K562 (cell line): ENCODE results near the gene DNAH8. TPM values are rescaled to one million over a fixed set of nuclear protein-coding genes. Genes with fewer than 3 reads are reported as not detected.

Experiments
- ATAC-seq: fragments of 200-7000 bp; cut with Tn5 transposase; 3 replicates; pipeline ENCODE4 v1.9.1; 2020; ENCODE audit warnings: moderate library complexity
- BruUV-seq: library from RNA; stranded (reverse); fragments of 400-500 nt; replicated peaks from 2 replicates; lab custom pipeline; 2021; lab: Mats Ljungman, UMichigan
- CTCF ChIA-PET: fragments of 300-600 bp; formaldehyde crosslinking; extraction: SDS; loops from one replicate; lab custom pipeline; 2021; ENCODE audit warnings: low intra/inter-chr PET ratio; lab: Yijun Ruan, JAX
- POLR2A ChIA-PET: fragments of 300-600, 350-650 bp; sonication (Branson Sonifier 250); formaldehyde crosslinking; extraction: SDS; loops from one replicate; lab custom pipeline; 2021; ENCODE audit warnings: antibody characterized with exemption, inconsistent platforms; lab: Yijun Ruan, JAX
- DNase-seq, 4 experiments: peaks; one replicate each; pipeline versions ENCODE4 v3.0.0 to v3.0.0-alpha.2; 2011 to 2018; ENCODE audit warnings: low spot score in 3 of 4, mixed read lengths in 3 of 4; ENCODE audit errors: extremely low read depth in 1 of 4
- FAIRE-seq: peaks from 2 replicates; lab custom pipeline; 2011; peaks lifted over from hg19 to GRCh38; lab: Jason Lieb, UNC
- H2AFZ ChIP-seq: 2 replicates; pipeline ENCODE4 v1.6.0; 2011; ENCODE audit warnings: low read depth, low read length, control low read depth, inconsistent platforms
- H3K27ac ChIP-seq: fragments of 200-600 bp; 3 replicates; pipeline ENCODE4 v1.8.0; 2011; ENCODE audit warnings: low read depth, mild to moderate bottlenecking, control low read depth, inconsistent platforms, low read length, moderate library complexity, mixed read lengths; ENCODE audit errors: extremely low read depth
- H3K27me3 ChIP-seq, 2 experiments: fragments of 300-600 bp in 1 of 2; 2 replicates in 1 of 2; 3 replicates in 1 of 2; pipeline versions ENCODE4 v1.6.0 to v1.8.0; 2011; ENCODE audit warnings: inconsistent platforms in 2 of 2, low read length in 2 of 2, mild to moderate bottlenecking in 1 of 2, mixed read lengths in 1 of 2, moderate library complexity in 1 of 2; ENCODE audit not compliant: control insufficient read depth in 2 of 2, insufficient read depth in 2 of 2
- H3K36me3 ChIP-seq: fragments of 300-600 bp; 3 replicates; pipeline ENCODE4 v1.8.0; 2011; ENCODE audit warnings: mild to moderate bottlenecking, low read length, inconsistent platforms; ENCODE audit not compliant: control insufficient read depth, insufficient read depth
- H3K4me1 ChIP-seq, 2 experiments: fragments of 200-600 bp in 1 of 2; replicated peaks in 1 of 2; 2 replicates in 1 of 2; 3 replicates in 1 of 2; pipeline versions ENCODE4 v1.5.1 to v1.8.0; 2011; ENCODE audit warnings: inconsistent platforms in 2 of 2, low read length in 2 of 2, mild to moderate bottlenecking in 1 of 2, mixed read lengths in 1 of 2, moderate library complexity in 1 of 2; ENCODE audit not compliant: control insufficient read depth in 2 of 2, insufficient read depth in 2 of 2
- H3K4me2 ChIP-seq: 2 replicates; pipeline ENCODE4 v1.6.1; 2011; ENCODE audit warnings: low read length, control low read depth, inconsistent platforms, mixed read lengths; ENCODE audit not compliant: insufficient read depth
- H3K4me3 ChIP-seq: fragments of 200-600 bp; sonication (generic), shearing (Covaris generic); 2 replicates; pipeline ENCODE4 v1.5.1; 2016; ENCODE audit warnings: control low read depth, inconsistent platforms
- H3K79me2 ChIP-seq: fragments of 200-600 bp; 3 replicates; pipeline ENCODE4 v1.8.0; 2011; ENCODE audit warnings: low read length, inconsistent platforms; ENCODE audit not compliant: control insufficient read depth, insufficient read depth
- H3K9ac ChIP-seq, 2 experiments: 2 replicates each; pipeline versions ENCODE4 v1.6.0 to v1.6.1; 2011; ENCODE audit warnings: low read depth in 2 of 2, low read length in 2 of 2, control low read depth in 1 of 2, inconsistent platforms in 1 of 2, mild to moderate bottlenecking in 1 of 2, mixed read lengths in 1 of 2; ENCODE audit not compliant: insufficient read depth in 1 of 2
- H3K9me1 ChIP-seq: one replicate; pipeline ENCODE4 v1.6.0; 2011; ENCODE audit warnings: inconsistent platforms, mild to moderate bottlenecking, low read length, moderate library complexity; ENCODE audit not compliant: control insufficient read depth, insufficient read depth
- H3K9me3 ChIP-seq: replicated peaks from 2 replicates; pipeline ENCODE4 v1.5.1; 2011; ENCODE audit warnings: low read depth, low read length, inconsistent platforms; ENCODE audit not compliant: control insufficient read depth, insufficient read depth
- H4K20me1 ChIP-seq: replicated peaks from 2 replicates; pipeline ENCODE4 v1.6.1; 2011; ENCODE audit warnings: low read length, inconsistent platforms, mixed read lengths; ENCODE audit not compliant: control insufficient read depth, insufficient read depth
- ATF1 ChIP-seq, 2 experiments: fragments of 450-650 bp in 1 of 2; IDR thresholded peaks; 2 replicates each; pipeline ENCODE4 v1.6.1; 2016; ENCODE audit warnings: missing compliant biosample characterization in 1 of 2, missing genetic modification characterization in 1 of 2
- BRF1 ChIP-seq: IDR thresholded peaks from 3 replicates; pipeline ENCODE4 v1.6.1; 2011; ENCODE audit warnings: borderline replicate concordance, mild to moderate bottlenecking; ENCODE audit not compliant: insufficient read length; ENCODE audit errors: extremely low read depth
- PHF21A ChIP-seq: fragments of 450-650 bp; IDR thresholded peaks from 2 replicates; pipeline ENCODE4 v1.6.1; 2017; ENCODE audit warnings: low read depth, borderline replicate concordance
- SAFB ChIP-seq: fragments of 200-400 bp; formaldehyde crosslinking; IDR thresholded peaks from 2 replicates; pipeline ENCODE4 v1.6.1; 2017; ENCODE audit warnings: low read depth, low read length, borderline replicate concordance
- USF1 ChIP-seq: sonication (generic); formaldehyde crosslinking; IDR thresholded peaks from 2 replicates; pipeline ENCODE4 v1.9.0; 2022; ENCODE audit warnings: mild to moderate bottlenecking, missing genetic modification reagents
- WGBS: fragments of 100-300 bp; shearing (Covaris generic); methylation state at CpG from one replicate; pipeline ENCODE4 v1.1.6; 2016; ENCODE audit warnings: low coverage, mixed read lengths; ENCODE audit not compliant: insufficient coverage; ENCODE audit errors: missing lambda C conversion rate; 5-methylcytosine and 5-hydroxymethylcytosine counted together
- in situ Hi-C: fragments of 300-500 bp; cut with MboI; formaldehyde crosslinking; loops from 4 replicates; pipeline ENCODE4 v1.15.0; 2018; ENCODE audit warnings: inconsistent platforms, mixed read lengths
- intact Hi-C: fragments of 100-400 bp; cut with micrococcal nuclease; formaldehyde crosslinking; loops from 2 replicates; pipeline ENCODE4 v1.14.2; 2022
- polyA plus RNA-seq, 8 experiments: library from polyadenylated mRNA; depleted of rRNA in 4 of 8; stranded (reverse) in 5 of 8; unstranded in 3 of 8; fragments of >200 nt; fragmentation: Nextera tagmentation in 2 of 8; fragmentation: Illumina TruSeq in 1 of 8; extraction: Ambion mirVana in 2 of 8; extraction: Trizol in 1 of 8; gene quantifications; 2 replicates each; pipeline versions ENCODE4 v1.2.1 to v1.2.3, GENCODE V29; 2011 to 2014; ENCODE audit warnings: inconsistent platforms in 1 of 8, missing spikeins in 1 of 8
- total RNA-seq, 7 experiments: library from RNA; depleted of rRNA in 6 of 7; stranded (reverse); fragments of >200 nt in 6 of 7; fragmentation: Illumina TruSeq in 2 of 7; extraction: Trizol in 2 of 7; gene quantifications; 2 replicates each; pipeline versions ENCODE4 v1.2.1 to v1.2.3, GENCODE V29; 2011 to 2021; ENCODE audit warnings: low replicate concordance in 1 of 7
- TF ChIP-seq, protein P1 (sequence below): fragments of 250-450 bp; sonication (Bioruptor Pico); IDR thresholded peaks from 2 replicates; pipeline ENCODE4 v1.8.0; 2022; ENCODE audit warnings: inconsistent platforms
- TF ChIP-seq, protein P2 (sequence below), 2 experiments: fragments of 450-650 bp in 1 of 2; sonication (generic) in 1 of 2; formaldehyde crosslinking in 1 of 2; IDR thresholded peaks; 2 replicates each; pipeline versions ENCODE4 v1.7.1 to v1.9.0; 2016 to 2022; ENCODE audit warnings: inconsistent platforms in 1 of 2, mild to moderate bottlenecking in 1 of 2, missing genetic modification reagents in 1 of 2

Gene DNAH8
- total and polyA plus RNA-seq, 9 of the 15 experiments (the other 6 are each of a cell fraction or from before 2014, with no cell fraction given), result 1.2 to 4.2 (median 2.9) TPM

- intact Hi-C loops, result no loop called here
- Histone ChIP-seq H3K9ac (no peak overlapping the region), H3K4me3 (no peak overlapping the region), H3K9me3 (no peaks in the 10 kb centered on the region), H3K9me1 (no peaks in the 10 kb centered on the region), H3K27me3 (peaks cover 54 to 63% of the 10 kb centered on the region in 2 experiments), H3K36me3 (no peaks in the 10 kb centered on the region), H3K4me2 (peak overlapping the region; percentile 5; the same call in 1 of the 2 replicates), H3K4me1 (peaks cover 10 to 19% of the 10 kb centered on the region in 2 experiments; a peak in 4 of 5 replicates), H4K20me1 (peaks cover 20% of the 10 kb centered on the region; the same call in 1 of the 2 replicates), H2AFZ (no peak overlapping the region), H3K27ac (no peak overlapping the region), H3K79me2 (no peaks in the 10 kb centered on the region)
- BruUV-seq, result no TSS peak
- DNase-seq, result no peak
- POLR2A ChIA-PET, result no interaction called here
- WGBS, result 0% methylated on average over 6 of the region's 6 CpGs
- CTCF ChIA-PET, result no interaction called here
- ATAC-seq, result no peak
- FAIRE-seq, result no peak
- in situ Hi-C loops, result no loop called here
- no peak for TF ChIP-seq SAFB
- TF ChIP-seq, protein P1, sequence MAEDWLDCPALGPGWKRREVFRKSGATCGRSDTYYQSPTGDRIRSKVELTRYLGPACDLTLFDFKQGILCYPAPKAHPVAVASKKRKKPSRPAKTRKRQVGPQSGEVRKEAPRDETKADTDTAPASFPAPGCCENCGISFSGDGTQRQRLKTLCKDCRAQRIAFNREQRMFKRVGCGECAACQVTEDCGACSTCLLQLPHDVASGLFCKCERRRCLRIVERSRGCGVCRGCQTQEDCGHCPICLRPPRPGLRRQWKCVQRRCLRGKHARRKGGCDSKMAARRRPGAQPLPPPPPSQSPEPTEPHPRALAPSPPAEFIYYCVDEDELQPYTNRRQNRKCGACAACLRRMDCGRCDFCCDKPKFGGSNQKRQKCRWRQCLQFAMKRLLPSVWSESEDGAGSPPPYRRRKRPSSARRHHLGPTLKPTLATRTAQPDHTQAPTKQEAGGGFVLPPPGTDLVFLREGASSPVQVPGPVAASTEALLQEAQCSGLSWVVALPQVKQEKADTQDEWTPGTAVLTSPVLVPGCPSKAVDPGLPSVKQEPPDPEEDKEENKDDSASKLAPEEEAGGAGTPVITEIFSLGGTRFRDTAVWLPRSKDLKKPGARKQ (CRISPR knock-in tag), result no peak
- TF ChIP-seq, protein P2, sequence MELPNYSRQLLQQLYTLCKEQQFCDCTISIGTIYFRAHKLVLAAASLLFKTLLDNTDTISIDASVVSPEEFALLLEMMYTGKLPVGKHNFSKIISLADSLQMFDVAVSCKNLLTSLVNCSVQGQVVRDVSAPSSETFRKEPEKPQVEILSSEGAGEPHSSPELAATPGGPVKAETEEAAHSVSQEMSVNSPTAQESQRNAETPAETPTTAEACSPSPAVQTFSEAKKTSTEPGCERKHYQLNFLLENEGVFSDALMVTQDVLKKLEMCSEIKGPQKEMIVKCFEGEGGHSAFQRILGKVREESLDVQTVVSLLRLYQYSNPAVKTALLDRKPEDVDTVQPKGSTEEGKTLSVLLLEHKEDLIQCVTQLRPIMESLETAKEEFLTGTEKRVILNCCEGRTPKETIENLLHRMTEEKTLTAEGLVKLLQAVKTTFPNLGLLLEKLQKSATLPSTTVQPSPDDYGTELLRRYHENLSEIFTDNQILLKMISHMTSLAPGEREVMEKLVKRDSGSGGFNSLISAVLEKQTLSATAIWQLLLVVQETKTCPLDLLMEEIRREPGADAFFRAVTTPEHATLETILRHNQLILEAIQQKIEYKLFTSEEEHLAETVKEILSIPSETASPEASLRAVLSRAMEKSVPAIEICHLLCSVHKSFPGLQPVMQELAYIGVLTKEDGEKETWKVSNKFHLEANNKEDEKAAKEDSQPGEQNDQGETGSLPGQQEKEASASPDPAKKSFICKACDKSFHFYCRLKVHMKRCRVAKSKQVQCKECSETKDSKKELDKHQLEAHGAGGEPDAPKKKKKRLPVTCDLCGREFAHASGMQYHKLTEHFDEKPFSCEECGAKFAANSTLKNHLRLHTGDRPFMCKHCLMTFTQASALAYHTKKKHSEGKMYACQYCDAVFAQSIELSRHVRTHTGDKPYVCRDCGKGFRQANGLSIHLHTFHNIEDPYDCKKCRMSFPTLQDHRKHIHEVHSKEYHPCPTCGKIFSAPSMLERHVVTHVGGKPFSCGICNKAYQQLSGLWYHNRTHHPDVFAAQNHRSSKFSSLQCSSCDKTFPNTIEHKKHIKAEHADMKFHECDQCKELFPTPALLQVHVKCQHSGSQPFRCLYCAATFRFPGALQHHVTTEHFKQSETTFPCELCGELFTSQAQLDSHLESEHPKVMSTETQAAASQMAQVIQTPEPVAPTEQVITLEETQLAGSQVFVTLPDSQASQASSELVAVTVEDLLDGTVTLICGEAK (IDR thresholded peaks at IDR 0.05), result no peak
- TF ChIP-seq, protein P2 (CRISPR knock-in tag; IDR thresholded peaks at IDR 0.05), result 0 out of 2 replicates have a peak, but pooled peaks have one; percentile 23
- TF ChIP-seq ATF1 (CRISPR knock-in tag; IDR thresholded peaks at IDR 0.05), result no peak
- TF ChIP-seq ATF1 (tag; IDR thresholded peaks at IDR 0.05), result no peak
- TF ChIP-seq USF1 (CRISPR knock-in tag), result 0 out of 2 replicates have a peak, but pooled peaks have one; percentile 6
- no peak for TF ChIP-seq PHF21A
- no peak for TF ChIP-seq BRF1
Observed at GRCh38 chr6:39037707-39038106, 322.6 kb downstream of the DNAH8 start.
